ENCODE measurements around the gene ANKRD28.

The ANKRD28 gene

GRCh38 chr3:15645246-15645645, 152.5 kb downstream of the ANKRD28 start:
- DNase-seq (ENCODE audit: extremely low read depth, insufficient read length), result no peak
- no peak overlapping the region for H3K4me3 ChIP-seq (replicated peaks; ENCODE audit: low read depth, low read length)
- TF ChIP-seq CTCF (IDR thresholded peaks at IDR 0.05; ENCODE audit: insufficient read depth, low read length, poor library complexity, severe bottlenecking), result no peak
- H3K27me3 ChIP-seq (replicated peaks; ENCODE audit: control insufficient read depth, insufficient read depth, low read length), result no peaks in the 10 kb centered on the region
- no peaks in the 10 kb centered on the region for H3K36me3 ChIP-seq (ENCODE audit: control insufficient read depth, insufficient read depth, low read length)

DNA sequence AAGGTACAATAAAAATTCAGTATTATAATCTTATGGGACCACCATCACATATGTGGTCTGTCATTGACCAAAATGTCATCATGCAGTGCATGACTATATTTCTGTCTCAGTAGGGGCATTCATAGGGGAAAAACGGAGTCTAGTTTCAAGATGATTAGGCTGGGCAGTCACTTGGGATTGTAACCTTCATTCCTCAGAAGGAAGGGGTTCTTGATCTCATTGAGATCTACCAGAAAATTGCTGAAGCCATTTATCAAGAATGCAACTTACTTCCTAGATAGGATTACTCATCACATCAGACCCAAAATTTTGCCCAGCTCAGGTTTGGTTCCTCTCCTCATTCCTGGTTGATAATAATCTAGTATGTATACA, 158.9 kb downstream of the ANKRD28 start:
- Histone ChIP-seq H3K4me3 (replicated peaks; ENCODE audit: low read depth, low read length) (no peak overlapping the region), H3K27me3 (replicated peaks; ENCODE audit: control insufficient read depth, insufficient read depth, low read length) (no peaks in the 10 kb centered on the region), H3K36me3 (ENCODE audit: control insufficient read depth, insufficient read depth, low read length) (no peaks in the 10 kb centered on the region)
- no peak for DNase-seq (ENCODE audit: extremely low read depth, insufficient read length)
- TF ChIP-seq CTCF (IDR thresholded peaks at IDR 0.05; ENCODE audit: insufficient read depth, low read length, poor library complexity, severe bottlenecking), result no peak

DNA sequence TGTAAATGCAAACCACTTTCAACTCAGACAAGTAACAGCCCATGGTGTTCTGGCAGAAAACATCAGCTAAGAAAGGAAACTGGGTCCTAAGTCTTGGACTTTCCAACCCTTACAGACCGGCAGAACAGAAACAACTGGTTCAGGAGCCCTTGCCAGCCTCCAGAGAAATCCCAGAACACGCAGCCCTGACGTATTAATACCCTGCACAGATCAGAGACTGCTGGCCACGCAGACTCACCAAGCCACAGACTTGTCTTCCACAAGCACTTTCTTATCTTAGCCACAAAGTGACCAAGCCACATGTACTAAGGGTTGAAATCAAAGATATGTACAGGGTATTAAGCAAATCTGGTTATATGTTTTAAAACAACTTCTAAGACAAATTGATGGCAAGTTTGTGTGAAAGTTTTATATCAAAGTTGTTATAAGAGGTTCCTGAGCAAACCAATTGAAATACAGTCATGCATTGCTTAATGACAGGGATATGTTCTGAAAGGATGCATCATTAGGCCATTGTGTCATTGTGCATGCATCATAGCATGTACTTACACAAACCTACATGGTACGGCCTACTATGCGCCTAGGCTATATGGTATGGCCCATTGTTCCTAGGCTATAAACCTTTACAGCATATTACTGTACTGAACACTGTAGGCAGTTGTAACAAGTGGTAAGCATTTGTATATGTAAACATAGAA, 159.4 kb downstream of the ANKRD28 start:
- TF ChIP-seq CTCF (IDR thresholded peaks at IDR 0.05; ENCODE audit: insufficient read depth, low read length, poor library complexity, severe bottlenecking), result no peak
- H3K27me3 ChIP-seq (replicated peaks; ENCODE audit: control insufficient read depth, insufficient read depth, low read length), result no peaks in the 10 kb centered on the region
- H3K36me3 ChIP-seq (ENCODE audit: control insufficient read depth, insufficient read depth, low read length), result no peaks in the 10 kb centered on the region
- DNase-seq (ENCODE audit: extremely low read depth, insufficient read length), result no peak
- H3K4me3 ChIP-seq (replicated peaks; ENCODE audit: low read depth, low read length), result no peak overlapping the region

DNA sequence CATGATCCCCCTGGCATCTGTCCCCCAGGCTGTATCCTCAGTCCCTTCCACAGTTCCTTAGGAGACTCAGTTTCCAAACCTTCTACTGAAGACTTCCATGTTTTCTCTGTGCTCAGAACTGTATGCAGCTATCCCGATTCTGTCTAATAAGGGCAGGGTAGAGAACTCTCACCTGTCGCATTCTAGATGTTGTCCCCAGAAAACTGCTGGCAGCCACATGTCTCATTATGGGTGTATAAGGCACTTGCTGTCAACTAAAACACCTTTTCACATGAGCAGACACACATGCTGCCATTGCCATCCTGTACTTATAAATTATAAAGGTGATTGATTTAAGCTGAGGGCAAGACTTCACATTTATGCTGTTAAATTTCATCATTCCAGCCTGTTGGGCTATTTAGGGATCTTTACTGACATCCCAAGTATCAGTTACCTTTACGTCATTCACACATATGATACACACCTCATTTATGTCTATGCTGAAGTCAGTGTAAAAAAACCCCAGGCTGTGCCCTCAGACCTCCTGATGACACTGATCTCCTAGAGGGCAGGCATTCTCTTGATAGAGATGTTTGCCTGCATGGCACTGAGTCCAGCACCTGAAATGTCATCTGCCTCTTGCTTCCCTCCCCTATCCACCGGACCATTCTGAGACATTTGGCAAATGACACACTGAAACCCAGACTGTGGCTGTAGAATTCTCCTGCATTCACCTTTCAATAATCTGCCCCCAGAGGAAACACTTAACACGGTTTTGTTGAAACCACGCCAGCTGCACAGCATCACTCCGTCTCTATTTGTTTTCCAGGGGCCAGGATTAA, 160.4 kb downstream of the ANKRD28 start:
- no peak overlapping the region for H3K4me3 ChIP-seq (replicated peaks; ENCODE audit: low read depth, low read length)
- no peaks in the 10 kb centered on the region for H3K27me3 ChIP-seq (replicated peaks; ENCODE audit: control insufficient read depth, insufficient read depth, low read length)
- no peak for TF ChIP-seq CTCF (IDR thresholded peaks at IDR 0.05; ENCODE audit: insufficient read depth, low read length, poor library complexity, severe bottlenecking)
- H3K36me3 ChIP-seq (ENCODE audit: control insufficient read depth, insufficient read depth, low read length), result no peaks in the 10 kb centered on the region
- DNase-seq (ENCODE audit: extremely low read depth, insufficient read length), result peak; percentile 41

GRCh38 chr3:15636028-15636709, 161.6 kb downstream of the ANKRD28 start:
- no peak for TF ChIP-seq CTCF (IDR thresholded peaks at IDR 0.05; ENCODE audit: insufficient read depth, low read length, poor library complexity, severe bottlenecking)
- H3K36me3 ChIP-seq (ENCODE audit: control insufficient read depth, insufficient read depth, low read length), result no peaks in the 10 kb centered on the region
- DNase-seq (ENCODE audit: extremely low read depth, insufficient read length), result peak; percentile 50
- H3K27me3 ChIP-seq (replicated peaks; ENCODE audit: control insufficient read depth, insufficient read depth, low read length), result no peaks in the 10 kb centered on the region
- H3K4me3 ChIP-seq (replicated peaks; ENCODE audit: low read depth, low read length), result no peak overlapping the region

Measured in GM06990 (cell line).